Measurements from ENCODE around the gene PDCD5. TPM values are rescaled to one million over a fixed set of nuclear protein-coding genes. Genes with fewer than 3 reads are reported as not detected.

Gene PDCD5
- total and polyA plus RNA-seq, 2 experiments from 2014 or later = 77.8 to 436 TPM

- TF ChIP-seq ZNF462 (CRISPR knock-in tag; IDR thresholded peaks at IDR 0.05) (no peak), EZH2 (IDR thresholded peaks at IDR 0.05; ENCODE audit: low read depth, unreplicated experiment) (no peak), CREB1 (CRISPR knock-in tag; IDR thresholded peaks at IDR 0.05; ENCODE audit: low read depth) (no peak), CTCF (conservative IDR thresholded peaks at IDR 0.05; ENCODE audit: low read depth in 2 of 2) (no peak), ZNF114 (CRISPR knock-in tag; IDR thresholded peaks at IDR 0.05) (no peak), ZNF331 (CRISPR knock-in tag; IDR thresholded peaks at IDR 0.05; ENCODE audit: low read depth) (no peak)
Measured at GRCh38 chr19:32605544-32605943, 24.6 kb downstream of the PDCD5 start (continued).

- Histone ChIP-seq H3K27me3 (ENCODE audit: insufficient read depth) (no peaks in the 10 kb centered on the region), H3K4me1 (ENCODE audit: insufficient read depth) (no peaks in the 10 kb centered on the region), H3K36me3 (ENCODE audit: insufficient read depth) (peaks cover 22% of the 10 kb centered on the region; the same call in 1 of the 2 replicates), H3K9me2 (ENCODE audit: insufficient read depth) (no peaks in the 10 kb centered on the region), H3K79me2 (replicated peaks; ENCODE audit: insufficient read depth) (no peaks in the 10 kb centered on the region), H4K20me1 (replicated peaks; ENCODE audit: insufficient read depth) (no peaks in the 10 kb centered on the region), H3K4me3 (no peak overlapping the region), H3F3A (replicated peaks; ENCODE audit: low read depth) (no peaks in the 10 kb centered on the region), H2AFZ (no peak overlapping the region), H3K4me2 (no peak overlapping the region), H3K27ac (ENCODE audit: low read depth) (no peak overlapping the region)
- Mint-ChIP-seq H3K27me3 (ENCODE audit: insufficient read depth, low read depth, poor library complexity) (no peaks in the 10 kb centered on the region), H3K27ac (no peak overlapping the region), H3K4me3 (no peak overlapping the region), H3K4me1 (no peaks in the 10 kb centered on the region), H3K36me3 (ENCODE audit: low read depth) (peaks cover 49% of the 10 kb centered on the region), H3K9me3 (peaks cover 3% of the 10 kb centered on the region; the same call in 1 of the 3 replicates)
- DNase-seq (ENCODE audit: low spot score) = no peak
- ATAC-seq = no peak
- TF ChIP-seq ZNF462 (CRISPR knock-in tag; IDR thresholded peaks at IDR 0.05) (no peak), NANOG (IDR thresholded peaks at IDR 0.05; ENCODE audit: borderline replicate concordance) (no peak), ZNF114 (CRISPR knock-in tag; IDR thresholded peaks at IDR 0.05) (no peak), POLR2AphosphoS5 (IDR thresholded peaks at IDR 0.05; ENCODE audit: low read depth) (no peak), ZNF331 (CRISPR knock-in tag; IDR thresholded peaks at IDR 0.05; ENCODE audit: low read depth) (no peak)
Measured at GRCh38 chr19:32606289-32606688, 25.3 kb downstream of the PDCD5 start.

Data from GM23338 (cell line).